Measurements from ENCODE around the gene DIP2C.

DNA sequence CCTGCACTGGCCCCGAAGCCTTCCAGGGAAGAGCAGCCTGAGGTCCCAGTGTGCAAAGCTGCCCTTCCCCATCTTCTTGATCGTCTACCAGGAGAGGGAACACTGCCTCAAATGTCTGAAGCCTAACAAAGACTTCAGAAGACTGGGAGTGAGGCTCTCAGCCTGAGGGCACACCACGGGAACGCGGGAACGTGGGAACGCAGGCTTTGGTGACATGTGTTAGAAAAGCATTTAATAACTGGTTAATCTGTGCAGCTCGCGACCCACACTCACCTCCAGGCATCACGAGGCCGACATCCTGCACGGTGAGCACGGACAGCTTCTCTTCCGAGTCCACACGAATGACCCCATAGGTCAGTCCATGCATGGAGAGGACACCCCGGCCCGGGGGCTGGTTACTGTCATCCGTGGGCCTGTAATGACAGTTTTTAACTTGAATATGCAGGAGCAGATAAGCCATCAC lies 320.2 kb downstream of the DIP2C start:
- TF ChIP-seq, protein P1, sequence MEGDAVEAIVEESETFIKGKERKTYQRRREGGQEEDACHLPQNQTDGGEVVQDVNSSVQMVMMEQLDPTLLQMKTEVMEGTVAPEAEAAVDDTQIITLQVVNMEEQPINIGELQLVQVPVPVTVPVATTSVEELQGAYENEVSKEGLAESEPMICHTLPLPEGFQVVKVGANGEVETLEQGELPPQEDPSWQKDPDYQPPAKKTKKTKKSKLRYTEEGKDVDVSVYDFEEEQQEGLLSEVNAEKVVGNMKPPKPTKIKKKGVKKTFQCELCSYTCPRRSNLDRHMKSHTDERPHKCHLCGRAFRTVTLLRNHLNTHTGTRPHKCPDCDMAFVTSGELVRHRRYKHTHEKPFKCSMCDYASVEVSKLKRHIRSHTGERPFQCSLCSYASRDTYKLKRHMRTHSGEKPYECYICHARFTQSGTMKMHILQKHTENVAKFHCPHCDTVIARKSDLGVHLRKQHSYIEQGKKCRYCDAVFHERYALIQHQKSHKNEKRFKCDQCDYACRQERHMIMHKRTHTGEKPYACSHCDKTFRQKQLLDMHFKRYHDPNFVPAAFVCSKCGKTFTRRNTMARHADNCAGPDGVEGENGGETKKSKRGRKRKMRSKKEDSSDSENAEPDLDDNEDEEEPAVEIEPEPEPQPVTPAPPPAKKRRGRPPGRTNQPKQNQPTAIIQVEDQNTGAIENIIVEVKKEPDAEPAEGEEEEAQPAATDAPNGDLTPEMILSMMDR (IDR thresholded peaks at IDR 0.05): no peak
- TF ChIP-seq POLR2A (IDR thresholded peaks at IDR 0.05): no peak
- TF ChIP-seq EP300 (IDR thresholded peaks at IDR 0.05): no peak

All from stomach (tissue), 4 donors.